OCI-LY7 (cell line): ENCODE measurements around the gene MACF1.

ENCODE experiments used
- EZH2phosphoT487 ChIP-seq: fragments of 200-600 bp; sonication (generic); IDR thresholded peaks from 2 replicates; pipeline ENCODE4 v1.6.1; 2018; ENCODE audit warnings: low read depth, borderline replicate concordance, mild to moderate bottlenecking, mixed run types, antibody characterized with exemption, low read length, moderate library complexity, mixed read lengths
- TF ChIP-seq, protein P1 (sequence below): fragments of 200-600 bp; sonication (generic); conservative IDR thresholded peaks from 2 replicates; pipeline ENCODE4 v1.5.1; 2014; ENCODE audit warnings: mild to moderate bottlenecking, antibody characterized with exemption, low read length, moderate library complexity, mixed read lengths

DNA sequence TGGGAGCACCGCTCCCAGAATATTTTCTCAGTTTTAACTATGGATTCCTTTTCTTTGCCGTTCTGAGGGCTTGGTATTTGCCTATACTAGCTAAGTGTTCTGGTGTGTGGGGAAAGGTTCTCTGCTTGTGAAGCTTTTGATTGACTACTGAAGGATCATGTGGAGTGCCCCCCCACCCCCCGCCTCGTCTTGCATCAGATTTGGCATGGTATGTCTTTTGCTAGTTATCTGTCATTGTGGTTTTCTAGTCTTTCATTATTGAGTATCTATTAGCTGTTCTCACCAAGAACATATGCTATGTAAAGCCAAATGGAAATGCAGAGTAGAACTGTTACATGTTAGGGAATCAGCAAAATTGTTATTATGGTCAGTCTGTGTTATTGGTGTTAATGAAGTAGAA is 58.3 kb downstream of the MACF1 start:
- TF ChIP-seq, protein P1, sequence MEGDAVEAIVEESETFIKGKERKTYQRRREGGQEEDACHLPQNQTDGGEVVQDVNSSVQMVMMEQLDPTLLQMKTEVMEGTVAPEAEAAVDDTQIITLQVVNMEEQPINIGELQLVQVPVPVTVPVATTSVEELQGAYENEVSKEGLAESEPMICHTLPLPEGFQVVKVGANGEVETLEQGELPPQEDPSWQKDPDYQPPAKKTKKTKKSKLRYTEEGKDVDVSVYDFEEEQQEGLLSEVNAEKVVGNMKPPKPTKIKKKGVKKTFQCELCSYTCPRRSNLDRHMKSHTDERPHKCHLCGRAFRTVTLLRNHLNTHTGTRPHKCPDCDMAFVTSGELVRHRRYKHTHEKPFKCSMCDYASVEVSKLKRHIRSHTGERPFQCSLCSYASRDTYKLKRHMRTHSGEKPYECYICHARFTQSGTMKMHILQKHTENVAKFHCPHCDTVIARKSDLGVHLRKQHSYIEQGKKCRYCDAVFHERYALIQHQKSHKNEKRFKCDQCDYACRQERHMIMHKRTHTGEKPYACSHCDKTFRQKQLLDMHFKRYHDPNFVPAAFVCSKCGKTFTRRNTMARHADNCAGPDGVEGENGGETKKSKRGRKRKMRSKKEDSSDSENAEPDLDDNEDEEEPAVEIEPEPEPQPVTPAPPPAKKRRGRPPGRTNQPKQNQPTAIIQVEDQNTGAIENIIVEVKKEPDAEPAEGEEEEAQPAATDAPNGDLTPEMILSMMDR: no peak
- TF ChIP-seq EZH2phosphoT487: no peak
